Karpas-422 (cell line): ENCODE data around the gene STRIP1. TPM values are rescaled to one million over a fixed set of nuclear protein-coding genes. Genes with fewer than 3 reads are reported as not detected.

Experiments
- DNase-seq: peaks from one replicate; pipeline ENCODE4 v3.0.0-alpha.2; 2015
- H2AFZ ChIP-seq: fragments of 200-600 bp; sonication (generic); 2 replicates; pipeline ENCODE4 v1.6.1; 2014; ENCODE audit warnings: antibody characterized with exemption, low read length, mixed read lengths
- H3K27ac ChIP-seq: fragments of 200-600 bp; sonication (generic); 2 replicates; pipeline ENCODE4 v1.5.1; 2014; ENCODE audit warnings: mild to moderate bottlenecking, low read length, moderate library complexity
- H3K27me3 ChIP-seq: fragments of 200-600 bp; sonication (generic); 2 replicates; pipeline ENCODE4 v1.6.1; 2014; ENCODE audit warnings: low read length, mixed read lengths
- H3K36me3 ChIP-seq: fragments of 200-600 bp; sonication (generic); 2 replicates; pipeline ENCODE4 v1.6.1; 2014; ENCODE audit warnings: low read length, mixed read lengths; ENCODE audit not compliant: insufficient read depth
- H3K4me1 ChIP-seq: fragments of 200-600 bp; sonication (generic); 2 replicates; pipeline ENCODE4 v1.6.1; 2014; ENCODE audit warnings: mild to moderate bottlenecking, low read length, mixed read lengths
- H3K4me2 ChIP-seq: fragments of 200-600 bp; sonication (generic); 2 replicates; pipeline ENCODE4 v1.6.1; 2014; ENCODE audit warnings: low read length, low read depth, mild to moderate bottlenecking; ENCODE audit not compliant: poor library complexity, severe bottlenecking
- H3K4me3 ChIP-seq: fragments of 200-600 bp; sonication (generic); 2 replicates; pipeline ENCODE4 v1.5.1; 2014; ENCODE audit warnings: mild to moderate bottlenecking, antibody characterized with exemption, low read length, mixed read lengths
- H3K79me2 ChIP-seq: fragments of 200-600 bp; sonication (generic); 2 replicates; pipeline ENCODE4 v1.6.1; 2014; ENCODE audit warnings: mild to moderate bottlenecking, low read length, mixed read lengths
- H3K9ac ChIP-seq: fragments of 200-600 bp; sonication (generic); 2 replicates; pipeline ENCODE4 v1.6.0; 2014; ENCODE audit warnings: low read length
- H3K9me2 ChIP-seq: fragments of 200-600 bp; sonication (generic), shearing (Covaris generic); replicated peaks from 2 replicates; pipeline ENCODE4 v1.6.0; 2014; ENCODE audit warnings: mild to moderate bottlenecking, low read length, moderate library complexity; ENCODE audit not compliant: insufficient read depth
- H3K9me3 ChIP-seq: fragments of 300-700, 200-600 bp; sonication (generic); 2 replicates; pipeline ENCODE4 v1.6.1; 2014; ENCODE audit warnings: low read length, mixed read lengths
- H4K20me1 ChIP-seq: fragments of 200-600 bp; sonication (generic); 2 replicates; pipeline ENCODE4 v1.6.1; 2014; ENCODE audit warnings: mild to moderate bottlenecking, antibody characterized with exemption, low read length, low read depth; ENCODE audit not compliant: insufficient read depth
- total RNA-seq: library from RNA; depleted of rRNA; stranded (reverse); fragments of >200 nt; shearing (Covaris generic); gene quantifications from 2 replicates; pipeline ENCODE4 v1.2.3, GENCODE V29; 2014; ENCODE audit warnings: low replicate concordance

The STRIP1 gene
- total RNA-seq, 1 experiment from 2014 or later, result 35.3 TPM

- Histone ChIP-seq H3K27me3 (no peaks in the 10 kb centered on the region), H3K9ac (no peak overlapping the region), H3K27ac (no peak overlapping the region), H4K20me1 (no peaks in the 10 kb centered on the region), H3K79me2 (no peaks in the 10 kb centered on the region), H3K4me3 (no peak overlapping the region), H3K36me3 (peaks cover 43% of the 10 kb centered on the region; the same call in 1 of the 2 replicates), H3K9me3 (no peaks in the 10 kb centered on the region), H2AFZ (no peak overlapping the region), H3K4me1 (no peaks in the 10 kb centered on the region), H3K9me2 (no peaks in the 10 kb centered on the region), H3K4me2 (no peak overlapping the region)
- DNase-seq, result no peak
Measured at GRCh38 chr1:110048240-110048639, 13.8 kb downstream of the STRIP1 start.

- H3K9me2 ChIP-seq, result no peaks in the 10 kb centered on the region
- H3K27ac ChIP-seq, result no peak overlapping the region
- no peak overlapping the region for H3K4me2 ChIP-seq
- H4K20me1 ChIP-seq, result no peaks in the 10 kb centered on the region
- H3K36me3 ChIP-seq, result peaks cover 39% of the 10 kb centered on the region; the same call in 1 of the 2 replicates
- no peaks in the 10 kb centered on the region for H3K9me3 ChIP-seq
- no peak overlapping the region for H3K4me3 ChIP-seq
- H2AFZ ChIP-seq, result no peak overlapping the region
- no peaks in the 10 kb centered on the region for H3K4me1 ChIP-seq
- H3K27me3 ChIP-seq, result no peaks in the 10 kb centered on the region
- no peaks in the 10 kb centered on the region for H3K79me2 ChIP-seq
- H3K9ac ChIP-seq, result no peak overlapping the region
- DNase-seq, result no peak
Measured at GRCh38 chr1:110048923-110049601, 14.6 kb downstream of the STRIP1 start.

GRCh38 chr1:110049801-110050601, 15.6 kb downstream of the STRIP1 start:
- Histone ChIP-seq H3K27ac (no peak overlapping the region), H3K4me1 (peaks cover 5% of the 10 kb centered on the region; the same call in 1 of the 2 replicates), H4K20me1 (no peaks in the 10 kb centered on the region), H3K9ac (no peak overlapping the region), H3K9me2 (no peaks in the 10 kb centered on the region), H3K79me2 (no peaks in the 10 kb centered on the region; the same call in 1 of the 2 replicates), H3K4me3 (no peak overlapping the region), H3K36me3 (peaks cover 41% of the 10 kb centered on the region; the same call in 1 of the 2 replicates), H2AFZ (no peak overlapping the region), H3K4me2 (no peak overlapping the region), H3K9me3 (no peaks in the 10 kb centered on the region), H3K27me3 (no peaks in the 10 kb centered on the region)
- no peak for DNase-seq

GRCh38 chr1:110050602-110051261, 16.3 kb downstream of the STRIP1 start:
- no peak for DNase-seq
- Histone ChIP-seq H3K36me3 (peaks cover 42% of the 10 kb centered on the region; the same call in 1 of the 2 replicates), H3K27me3 (no peaks in the 10 kb centered on the region), H3K79me2 (no peaks in the 10 kb centered on the region; the same call in 1 of the 2 replicates), H3K4me2 (no peak overlapping the region), H3K9ac (no peak overlapping the region), H3K4me3 (no peak overlapping the region), H2AFZ (no peak overlapping the region), H3K27ac (no peak overlapping the region), H3K4me1 (peaks cover 12% of the 10 kb centered on the region), H4K20me1 (no peaks in the 10 kb centered on the region), H3K9me2 (no peaks in the 10 kb centered on the region), H3K9me3 (no peaks in the 10 kb centered on the region)

GRCh38 chr1:110051262-110051648, 16.8 kb downstream of the STRIP1 start:
- Histone ChIP-seq H3K4me2 (no peak overlapping the region), H3K4me1 (peaks cover 16% of the 10 kb centered on the region), H3K9me3 (no peaks in the 10 kb centered on the region), H4K20me1 (no peaks in the 10 kb centered on the region), H3K9ac (no peak overlapping the region), H2AFZ (no peak overlapping the region), H3K27ac (no peak overlapping the region), H3K36me3 (peaks cover 44% of the 10 kb centered on the region; the same call in 1 of the 2 replicates), H3K27me3 (no peaks in the 10 kb centered on the region), H3K79me2 (no peaks in the 10 kb centered on the region; the same call in 1 of the 2 replicates), H3K4me3 (no peak overlapping the region), H3K9me2 (no peaks in the 10 kb centered on the region)
- no peak for DNase-seq

- Histone ChIP-seq H3K4me2 (no peak overlapping the region), H4K20me1 (no peaks in the 10 kb centered on the region), H3K27me3 (no peaks in the 10 kb centered on the region), H3K9me3 (no peaks in the 10 kb centered on the region), H3K4me3 (no peak overlapping the region), H3K27ac (peak overlapping the region; percentile 67), H2AFZ (no peak overlapping the region), H3K9ac (no peak overlapping the region), H3K36me3 (peaks cover 34% of the 10 kb centered on the region; the same call in 1 of the 2 replicates), H3K4me1 (peaks cover 16% of the 10 kb centered on the region), H3K9me2 (no peaks in the 10 kb centered on the region), H3K79me2 (no peaks in the 10 kb centered on the region; the same call in 1 of the 2 replicates)
- DNase-seq, result peak; percentile 85
Measured at GRCh38 chr1:110053552-110054428, 19.4 kb downstream of the STRIP1 start.

GRCh38 chr1:110055493-110056284, 21.3 kb downstream of the STRIP1 start:
- Histone ChIP-seq H3K9me3 (no peaks in the 10 kb centered on the region), H3K36me3 (peaks cover 34% of the 10 kb centered on the region; the same call in 1 of the 2 replicates), H3K4me3 (no peak overlapping the region), H3K4me1 (peaks cover 16% of the 10 kb centered on the region), H3K4me2 (no peak overlapping the region), H2AFZ (no peak overlapping the region), H3K27ac (peak overlapping the region; percentile 67; the same call in 1 of the 2 replicates), H3K27me3 (no peaks in the 10 kb centered on the region), H3K9ac (no peak overlapping the region), H3K79me2 (no peaks in the 10 kb centered on the region; the same call in 1 of the 2 replicates), H4K20me1 (no peaks in the 10 kb centered on the region), H3K9me2 (no peaks in the 10 kb centered on the region)
- DNase-seq, result no peak
